Prostate gland (tissue), 2 donors: ENCODE results near the gene RGS4. TPM values are rescaled to one million over a fixed set of nuclear protein-coding genes. Genes with fewer than 3 reads are reported as not detected.

ENCODE experiments used
- DNase-seq: peaks from one replicate; pipeline ENCODE4 v3.0.0-alpha.2; 2019; ENCODE audit warnings: low spot score
- H3K27ac ChIP-seq, 2 donors: fragments of 200-600 bp; sonication (generic); 2 replicates each; pipeline ENCODE4 v1.5.1; 2017 to 2019
- H3K27me3 ChIP-seq: fragments of 200-600 bp; sonication (generic); replicated peaks from 2 replicates; pipeline ENCODE4 v1.5.1; 2019; ENCODE audit not compliant: insufficient read depth
- H3K36me3 ChIP-seq, 2 donors: fragments of 200-600 bp; sonication (generic); 1 replicate in 1 of 2; 2 replicates in 1 of 2; pipeline versions ENCODE4 v1.5.1 to v1.8.1; 2017 to 2019
- H3K4me1 ChIP-seq: fragments of 200-600 bp; sonication (generic); replicated peaks from 2 replicates; pipeline ENCODE4 v1.5.1; 2019
- H3K4me3 ChIP-seq, 2 donors: fragments of 200-600 bp; sonication (generic); 2 replicates each; pipeline ENCODE4 v1.5.1; 2017 to 2019
- H3K9me3 ChIP-seq: fragments of 200-600 bp; sonication (generic); 2 replicates; pipeline ENCODE4 v1.5.1; 2017
- POLR2A ChIP-seq: fragments of 450-650 bp; IDR thresholded peaks from one replicate; pipeline ENCODE4 v1.6.1; 2016; ENCODE audit warnings: antibody characterized with exemption, mild to moderate bottlenecking
- POLR2AphosphoS5 ChIP-seq: sonication (generic); formaldehyde crosslinking; IDR thresholded peaks from one replicate; pipeline ENCODE4 v1.6.1; 2017; ENCODE audit warnings: antibody characterized with exemption
- WGBS: methylation state at CpG from one replicate; pipeline ENCODE4 v1.1.5; 2018; 5-methylcytosine and 5-hydroxymethylcytosine counted together
- intact Hi-C: fragments of 100-400 bp; cut with DNase I; formaldehyde crosslinking; loops from one replicate; pipeline ENCODE4 v1.14.2; 2022
- total RNA-seq, 2 donors: library from RNA; depleted of rRNA; stranded (reverse); fragments of >200 nt; gene quantifications; one replicate each; pipeline ENCODE4 v1.1.0, GENCODE V29; 2016
- TF ChIP-seq, protein P1 (sequence below), 4 experiments: fragments of 200-600 bp in 2 of 4; fragments of 450-650 bp in 2 of 4; sonication (generic) in 2 of 4; IDR thresholded peaks; 1 replicate in 3 of 4; 2 replicates in 1 of 4; pipeline ENCODE4 v1.5.1; 2016 to 2019; ENCODE audit warnings: antibody characterized with exemption in 4 of 4, mild to moderate bottlenecking in 2 of 4, moderate library complexity in 2 of 4

The RGS4 gene
- total RNA-seq, 2 donors from 2014 or later: 3.0 to 11.1 TPM

DNA sequence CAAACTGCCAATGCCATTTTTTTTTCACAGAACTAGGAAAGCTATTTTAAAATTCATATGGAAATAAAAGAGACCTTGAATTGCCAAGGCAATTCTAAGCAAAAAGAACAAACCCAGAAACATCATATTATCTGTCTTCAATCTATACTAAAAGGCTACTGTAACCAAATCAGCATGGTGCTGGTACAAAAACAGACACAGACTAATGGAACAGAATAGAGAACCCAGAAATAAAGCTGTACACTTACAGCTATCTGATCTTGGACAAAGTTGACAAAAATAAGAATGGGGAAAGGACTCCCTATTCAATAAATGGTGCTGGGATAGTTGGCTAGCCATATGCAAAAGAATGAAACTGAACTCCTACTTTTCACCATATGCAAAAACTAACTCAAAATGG, 50.5 kb downstream of the RGS4 start:
- Histone ChIP-seq H3K27ac (no peak overlapping the region), H3K4me1 (no peaks in the 10 kb centered on the region), H3K27me3 (no peaks in the 10 kb centered on the region), H3K36me3 (no peaks in the 10 kb centered on the region), H3K4me3 (no peak overlapping the region), H3K9me3 (no peaks in the 10 kb centered on the region)
- TF ChIP-seq POLR2AphosphoS5: no peak
- TF ChIP-seq, protein P1, sequence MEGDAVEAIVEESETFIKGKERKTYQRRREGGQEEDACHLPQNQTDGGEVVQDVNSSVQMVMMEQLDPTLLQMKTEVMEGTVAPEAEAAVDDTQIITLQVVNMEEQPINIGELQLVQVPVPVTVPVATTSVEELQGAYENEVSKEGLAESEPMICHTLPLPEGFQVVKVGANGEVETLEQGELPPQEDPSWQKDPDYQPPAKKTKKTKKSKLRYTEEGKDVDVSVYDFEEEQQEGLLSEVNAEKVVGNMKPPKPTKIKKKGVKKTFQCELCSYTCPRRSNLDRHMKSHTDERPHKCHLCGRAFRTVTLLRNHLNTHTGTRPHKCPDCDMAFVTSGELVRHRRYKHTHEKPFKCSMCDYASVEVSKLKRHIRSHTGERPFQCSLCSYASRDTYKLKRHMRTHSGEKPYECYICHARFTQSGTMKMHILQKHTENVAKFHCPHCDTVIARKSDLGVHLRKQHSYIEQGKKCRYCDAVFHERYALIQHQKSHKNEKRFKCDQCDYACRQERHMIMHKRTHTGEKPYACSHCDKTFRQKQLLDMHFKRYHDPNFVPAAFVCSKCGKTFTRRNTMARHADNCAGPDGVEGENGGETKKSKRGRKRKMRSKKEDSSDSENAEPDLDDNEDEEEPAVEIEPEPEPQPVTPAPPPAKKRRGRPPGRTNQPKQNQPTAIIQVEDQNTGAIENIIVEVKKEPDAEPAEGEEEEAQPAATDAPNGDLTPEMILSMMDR (IDR thresholded peaks at IDR 0.05): no peak
- TF ChIP-seq POLR2A: no peak
- intact Hi-C loops: no loop called here
- DNase-seq: no peak

- Histone ChIP-seq H3K36me3 (no peaks in the 10 kb centered on the region), H3K27me3 (no peaks in the 10 kb centered on the region), H3K4me1 (no peaks in the 10 kb centered on the region), H3K4me3 (no peak overlapping the region), H3K9me3 (no peaks in the 10 kb centered on the region), H3K27ac (no peak overlapping the region)
- no peak for DNase-seq
- intact Hi-C loops: no loop called here
- WGBS: 34% methylated on average over 1 of the region's 1 CpG
- TF ChIP-seq POLR2AphosphoS5: no peak
- TF ChIP-seq POLR2A: no peak
- TF ChIP-seq, protein P1 (IDR thresholded peaks at IDR 0.05): no peak
Observed at GRCh38 chr1:163120372-163120771, 51.2 kb downstream of the RGS4 start.

GRCh38 chr1:163124812-163125211, 55.7 kb downstream of the RGS4 start:
- no peak for DNase-seq
- intact Hi-C loops: no loop called here
- WGBS: 72% methylated on average over 4 of the region's 4 CpGs
- Histone ChIP-seq H3K4me3 (no peak overlapping the region), H3K9me3 (no peaks in the 10 kb centered on the region), H3K27me3 (no peaks in the 10 kb centered on the region), H3K27ac (no peak overlapping the region), H3K4me1 (no peaks in the 10 kb centered on the region), H3K36me3 (no peaks in the 10 kb centered on the region)
- TF ChIP-seq POLR2A (no peak), POLR2AphosphoS5 (no peak)
- TF ChIP-seq, protein P1 (IDR thresholded peaks at IDR 0.05): no peak

Other genes with a start within 250 kb of the RGS4 start
- under 1 TPM in 1 of 2 donors, not detected in 1; 0.14 TPM for gene CCDC190, start 208.2 kb upstream of the RGS4 start, total RNA-seq
- 100 to 1,000 TPM in 1 of 2 donors, 10 to 100 TPM in 1; 39.0 to 189 TPM for gene RGS5, start 133.6 kb downstream of the RGS4 start, total RNA-seq